ENCODE data around the gene GPR137B. TPM values are rescaled to one million over a fixed set of nuclear protein-coding genes. Genes with fewer than 3 reads are reported as not detected.
"Not testable (repeated sequence)": the region's sequence is repeated elsewhere in the genome, so short reads cannot be mapped to it uniquely, and the experiment has no call there.

The GPR137B gene
- total and polyA plus RNA-seq, 2 of the 8 experiments (the other 6 are each of a cell fraction or from before 2014, with no cell fraction given): 6.9 to 7.7 TPM

GRCh38 chr1:236188084-236188483, 45.7 kb downstream of the GPR137B start:
- H3K14ac ChIP-seq (ENCODE audit: insufficient read length); H3K4me1 ChIP-seq (replicated peaks in 1 of 4; ENCODE audit: control insufficient read depth in 3 of 4, insufficient read depth in 4 of 4, low read length in 3 of 4); H3K79me2 ChIP-seq (ENCODE audit: control insufficient read depth in 1 of 2, insufficient read depth in 2 of 2, low read length in 2 of 2); H2BK15ac ChIP-seq (ENCODE audit: low read length); H3K9me3 ChIP-seq (ENCODE audit: insufficient read depth in 2 of 2, low read depth in 1 of 2, low read length in 1 of 2); H3K27ac ChIP-seq (ENCODE audit: low read depth, low read length); H3K56ac ChIP-seq (replicated peaks; ENCODE audit: insufficient read length, low read depth, low read length); H4K91ac ChIP-seq (replicated peaks; ENCODE audit: insufficient read length, low read length); H4K20me1 ChIP-seq (replicated peaks in 1 of 2; ENCODE audit: control insufficient read depth in 1 of 2, insufficient read depth in 2 of 2, low read length in 2 of 2); H3K23ac ChIP-seq (ENCODE audit: insufficient read length); H3K36me3 ChIP-seq (ENCODE audit: control insufficient read depth in 2 of 4, insufficient read depth in 4 of 4, low read length in 3 of 4); H2BK120ac ChIP-seq (replicated peaks; ENCODE audit: low read depth, low read length); DNase-seq (ENCODE audit: low read depth in 1 of 2, low spot score in 2 of 2); H3K4ac ChIP-seq (replicated peaks; ENCODE audit: insufficient read length, low read depth, low read length); H3K79me1 ChIP-seq (ENCODE audit: low read depth, low read length); H2BK12ac ChIP-seq (ENCODE audit: low read depth, low read length); POLR2A ChIA-PET (ENCODE audit: partially characterized antibody); FAIRE-seq; H3K27me3 ChIP-seq (replicated peaks in 1 of 4; ENCODE audit: control insufficient read depth in 3 of 4, extremely low read depth in 1 of 4, insufficient read depth in 3 of 4, low read length in 3 of 4); H3K23me2 ChIP-seq (ENCODE audit: low read depth, low read length); H4K5ac ChIP-seq (ENCODE audit: insufficient read length, low read depth, low read length); H2BK5ac ChIP-seq (ENCODE audit: low read depth, low read length); H3K9ac ChIP-seq (replicated peaks in 1 of 4; ENCODE audit: extremely low read depth in 1 of 4, low read depth in 3 of 4, low read length in 3 of 4); H3K18ac ChIP-seq (ENCODE audit: extremely low read depth, low read length); H3K4me2 ChIP-seq (ENCODE audit: insufficient read depth in 1 of 2, low read depth in 2 of 2, low read length in 2 of 2); H4K8ac ChIP-seq (ENCODE audit: extremely low read depth, insufficient read depth, low read length); H2AK5ac ChIP-seq (ENCODE audit: low read depth, low read length); H2AFZ ChIP-seq (ENCODE audit: low read length); H2BK20ac ChIP-seq (ENCODE audit: low read length); H3K4me3 ChIP-seq (ENCODE audit: extremely low read depth in 1 of 4, insufficient read depth in 2 of 4, low read depth in 3 of 4, low read length in 4 of 4): not testable (repeated sequence)
- CTCF ChIA-PET (ENCODE audit: partially characterized antibody): interaction anchor here (1.6 kb wide), 1 partner anchor 116 kb away, joined by 5 read pairs; no protein-coding TSS in a partner anchor
- 95% methylated on average over 1 of the region's 1 CpG; no CpG with 5 or more reads in 1 of the 2 experiments for WGBS, 2 experiments (ENCODE audit: extremely low coverage in 1 of 2, insufficient coverage in 1 of 2, insufficient read length in 1 of 2, insufficient replicate concordance in 2 of 2, low coverage in 1 of 2, low lambda C conversion rate in 2 of 2, missing lambda C conversion rate in 1 of 2)
